Trophoblast cell (in vitro differentiated cells and primary cell): ENCODE data around the gene TUG1.
A peak's percentile ranks its signal among the peaks of the same experiment; 100 is the strongest.

Experiments used
- DNase-seq, 2 donors: peaks; one replicate each; pipeline ENCODE4 v3.0.0-alpha.2; 2016
- H2AFZ ChIP-seq: 2 replicates; pipeline ENCODE4 v1.6.1; 2013; ENCODE audit warnings: low read length, moderate library complexity, mild to moderate bottlenecking; ENCODE audit not compliant: insufficient read depth, poor library complexity
- H2AK5ac ChIP-seq: 2 replicates; pipeline ENCODE4 v1.6.1; 2013; ENCODE audit warnings: mild to moderate bottlenecking, low read length
- H2BK120ac ChIP-seq: 2 replicates; pipeline ENCODE4 v1.6.1; 2013; ENCODE audit warnings: low read length, mild to moderate bottlenecking, moderate library complexity; ENCODE audit not compliant: insufficient read depth, poor library complexity
- H2BK12ac ChIP-seq: 2 replicates; pipeline ENCODE4 v1.6.1; 2013; ENCODE audit warnings: mild to moderate bottlenecking, low read length, moderate library complexity
- H2BK5ac ChIP-seq: 2 replicates; pipeline ENCODE4 v1.6.1; 2013; ENCODE audit warnings: low read length, low read depth, moderate library complexity, mild to moderate bottlenecking; ENCODE audit not compliant: poor library complexity
- H3K14ac ChIP-seq: 2 replicates; pipeline ENCODE4 v1.6.1; 2013; ENCODE audit warnings: mild to moderate bottlenecking, low read length
- H3K18ac ChIP-seq: 2 replicates; pipeline ENCODE4 v1.6.1; 2013; ENCODE audit warnings: mild to moderate bottlenecking, low read length
- H3K23ac ChIP-seq: 2 replicates; pipeline ENCODE4 v1.6.1; 2013; ENCODE audit warnings: low read length
- H3K27ac ChIP-seq: 2 replicates; pipeline ENCODE4 v1.5.1; 2013; ENCODE audit warnings: low read depth, mild to moderate bottlenecking, inconsistent platforms, low read length, moderate library complexity
- H3K27me3 ChIP-seq: 2 replicates; pipeline ENCODE4 v1.6.1; 2013; ENCODE audit warnings: inconsistent platforms, mild to moderate bottlenecking, low read length, moderate library complexity; ENCODE audit not compliant: insufficient read depth
- H3K36me3 ChIP-seq, 2 experiments: 1 replicate in 1 of 2; 2 replicates in 1 of 2; pipeline ENCODE4 v1.6.1; 2013; ENCODE audit warnings: low read length in 2 of 2, mild to moderate bottlenecking in 2 of 2, moderate library complexity in 1 of 2; ENCODE audit not compliant: insufficient read depth in 2 of 2, control insufficient read depth in 1 of 2
- H3K4ac ChIP-seq: 2 replicates; pipeline ENCODE4 v1.6.1; 2013; ENCODE audit warnings: low read depth, mild to moderate bottlenecking, low read length, moderate library complexity
- H3K4me1 ChIP-seq, 2 experiments: 1 replicate in 1 of 2; 2 replicates in 1 of 2; pipeline ENCODE4 v1.6.1; 2013; ENCODE audit warnings: low read length in 2 of 2, mild to moderate bottlenecking in 2 of 2, moderate library complexity in 1 of 2; ENCODE audit not compliant: insufficient read depth in 2 of 2, control insufficient read depth in 1 of 2
- H3K4me2 ChIP-seq: 2 replicates; pipeline ENCODE4 v1.6.1; 2013; ENCODE audit warnings: inconsistent platforms, mild to moderate bottlenecking, low read length, moderate library complexity
- H3K4me3 ChIP-seq: 2 replicates; pipeline ENCODE4 v1.5.1; 2013; ENCODE audit warnings: mild to moderate bottlenecking, low read depth, low read length, inconsistent platforms
- H3K79me1 ChIP-seq: one replicate; pipeline ENCODE4 v1.6.1; 2013; ENCODE audit warnings: low read length
- H3K79me2 ChIP-seq: 2 replicates; pipeline ENCODE4 v1.6.1; 2013; ENCODE audit warnings: low read length, mild to moderate bottlenecking; ENCODE audit not compliant: control insufficient read depth, insufficient read depth, poor library complexity
- H3K9ac ChIP-seq: 2 replicates; pipeline ENCODE4 v1.6.1; 2013; ENCODE audit warnings: mild to moderate bottlenecking, low read length
- H3K9me3 ChIP-seq: 2 replicates; pipeline ENCODE4 v1.6.1; 2013; ENCODE audit warnings: low read depth, mild to moderate bottlenecking, control low read depth, inconsistent platforms, low read length; ENCODE audit not compliant: insufficient read depth
- H4K12ac ChIP-seq: 2 replicates; pipeline ENCODE4 v1.6.1; 2013; ENCODE audit warnings: low read depth, mild to moderate bottlenecking, low read length, moderate library complexity
- H4K8ac ChIP-seq: 2 replicates; pipeline ENCODE4 v1.6.1; 2013; ENCODE audit warnings: low read depth, mild to moderate bottlenecking, low read length, moderate library complexity
- H4K91ac ChIP-seq: one replicate; pipeline ENCODE4 v1.6.1; 2013; ENCODE audit warnings: low read depth, mild to moderate bottlenecking, low read length, moderate library complexity
- WGBS: extraction: QIAGEN DNeasy Blood & Tissue Kit; methylation state at CpG from one replicate; pipeline ENCODE4 v1.1.7; 2013; ENCODE audit warnings: missing lambda C conversion rate; ENCODE audit not compliant: insufficient read length, insufficient coverage; ENCODE audit errors: extremely low coverage; 5-methylcytosine and 5-hydroxymethylcytosine counted together

TUG1 gene

DNA sequence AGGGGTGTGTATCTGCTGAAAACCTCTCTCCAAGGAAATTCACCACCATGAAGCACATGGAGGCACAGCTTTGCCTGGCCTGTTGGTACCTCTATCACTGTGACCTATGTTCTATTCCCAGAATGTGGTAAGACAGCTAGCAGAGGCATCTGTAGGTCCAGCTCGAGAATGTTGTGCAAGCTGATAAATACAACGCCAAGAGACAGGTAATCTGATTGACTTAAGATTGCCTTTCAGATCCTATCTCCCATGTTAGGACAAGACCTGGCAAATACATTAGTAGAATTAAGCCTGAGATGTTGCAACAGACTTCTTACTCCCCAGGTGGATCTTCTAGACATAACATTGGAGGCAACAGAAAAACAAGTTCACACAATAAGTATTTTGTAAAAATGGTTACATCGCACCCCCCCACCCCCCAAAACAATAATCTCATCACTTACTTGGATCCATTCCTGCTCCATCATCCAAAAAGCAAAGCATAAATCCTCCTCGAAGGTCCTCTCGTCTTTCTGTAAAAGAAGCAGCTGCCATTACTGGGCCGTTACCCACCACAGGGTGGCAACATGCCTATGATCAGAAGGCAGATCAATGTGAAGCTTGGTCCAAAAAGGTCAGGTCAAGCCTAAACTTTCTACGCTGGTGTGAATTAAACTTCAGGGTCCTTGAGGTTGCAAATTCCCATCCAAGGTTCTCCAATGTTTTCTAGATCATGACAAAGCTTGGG is 19.0 kb upstream of the TUG1 start:
- Histone ChIP-seq H4K91ac (no peak overlapping the region), H2BK12ac (no peak overlapping the region), H3K4ac (no peak overlapping the region), H2AFZ (no peak overlapping the region), H3K4me2 (no peak overlapping the region), H3K27ac (no peak overlapping the region), H2AK5ac (no peak overlapping the region), H4K8ac (no peak overlapping the region), H2BK120ac (no peak overlapping the region), H3K79me1 (no peaks in the 10 kb centered on the region), H3K27me3 (no peaks in the 10 kb centered on the region), H4K12ac (no peak overlapping the region), H3K23ac (no peak overlapping the region), H3K14ac (no peak overlapping the region), H2BK5ac (no peak overlapping the region), H3K36me3 (peaks cover 22 to 62% of the 10 kb centered on the region in 2 experiments), H3K9ac (no peak overlapping the region), H3K4me3 (no peak overlapping the region), H3K9me3 (no peaks in the 10 kb centered on the region), H3K79me2 (no peaks in the 10 kb centered on the region), H3K18ac (no peak overlapping the region), H3K4me1 (peaks cover 0 to 10% of the 10 kb centered on the region in 2 experiments)
- DNase-seq = peak; percentile 85 to 97
- WGBS = no CpG with 5 or more reads among the region's 7 CpGs

DNA sequence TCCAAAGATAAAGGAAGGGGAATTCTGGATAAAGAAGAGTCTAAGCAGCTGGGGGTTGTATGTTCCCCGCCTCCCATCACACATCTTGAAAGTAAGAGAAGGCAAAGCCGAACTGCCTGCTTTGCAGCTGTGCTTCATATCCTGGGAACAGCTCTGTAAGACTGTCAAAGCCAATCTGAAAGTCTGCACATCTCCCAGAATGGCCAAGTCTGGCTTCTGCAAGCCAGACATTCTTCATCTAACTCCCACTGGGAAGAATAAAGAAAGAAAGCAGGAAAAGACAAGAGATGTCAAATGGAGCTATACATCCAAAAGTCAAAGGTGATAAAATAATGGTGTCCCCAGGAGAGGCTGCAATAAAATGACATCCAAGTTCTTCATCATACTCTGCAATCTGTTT is 15.9 kb upstream of the TUG1 start:
- no peak overlapping the region for H3K14ac ChIP-seq
- H3K4ac ChIP-seq = no peak overlapping the region
- no peaks in the 10 kb centered on the region for H3K9me3 ChIP-seq
- H3K9ac ChIP-seq = no peak overlapping the region
- no peak overlapping the region for H3K18ac ChIP-seq
- no peaks in the 10 kb centered on the region for H3K27me3 ChIP-seq
- no CpG with 5 or more reads among the region's 2 CpGs for WGBS
- H3K79me2 ChIP-seq = no peaks in the 10 kb centered on the region
- H3K4me2 ChIP-seq = no peak overlapping the region
- H2AK5ac ChIP-seq = no peak overlapping the region
- H3K4me3 ChIP-seq = no peak overlapping the region
- H3K4me1 ChIP-seq = peaks cover 0 to 5% of the 10 kb centered on the region in 2 experiments
- DNase-seq = no peak
- no peak overlapping the region for H4K8ac ChIP-seq
- H3K36me3 ChIP-seq = peaks cover 14 to 43% of the 10 kb centered on the region in 2 experiments
- no peak overlapping the region for H4K12ac ChIP-seq
- no peak overlapping the region for H2BK120ac ChIP-seq
- H3K23ac ChIP-seq = no peak overlapping the region
- H3K27ac ChIP-seq = no peak overlapping the region
- H2BK5ac ChIP-seq = no peak overlapping the region
- no peak overlapping the region for H2AFZ ChIP-seq
- no peaks in the 10 kb centered on the region for H3K79me1 ChIP-seq
- H4K91ac ChIP-seq = no peak overlapping the region
- H2BK12ac ChIP-seq = no peak overlapping the region

DNA sequence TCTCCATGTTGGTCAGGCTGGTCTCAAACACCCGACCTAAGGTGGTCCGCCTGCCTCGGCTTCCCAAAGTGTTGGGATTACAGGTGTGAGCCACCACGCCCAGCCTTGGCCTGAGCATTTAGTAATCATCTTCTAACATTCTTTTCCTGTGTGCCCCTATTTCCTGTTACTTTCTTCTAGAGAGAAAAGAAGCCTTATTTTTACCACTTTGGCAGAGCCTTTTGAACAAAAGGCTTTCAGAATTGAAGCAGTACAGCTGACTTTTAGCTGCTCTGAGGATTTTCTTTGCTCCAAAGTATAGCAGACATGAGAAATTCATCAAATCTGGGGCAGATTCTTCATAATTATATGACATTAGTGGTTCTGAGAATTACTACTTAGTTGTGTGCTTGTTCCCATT is 13.9 kb upstream of the TUG1 start:
- DNase-seq = no peak

DNA sequence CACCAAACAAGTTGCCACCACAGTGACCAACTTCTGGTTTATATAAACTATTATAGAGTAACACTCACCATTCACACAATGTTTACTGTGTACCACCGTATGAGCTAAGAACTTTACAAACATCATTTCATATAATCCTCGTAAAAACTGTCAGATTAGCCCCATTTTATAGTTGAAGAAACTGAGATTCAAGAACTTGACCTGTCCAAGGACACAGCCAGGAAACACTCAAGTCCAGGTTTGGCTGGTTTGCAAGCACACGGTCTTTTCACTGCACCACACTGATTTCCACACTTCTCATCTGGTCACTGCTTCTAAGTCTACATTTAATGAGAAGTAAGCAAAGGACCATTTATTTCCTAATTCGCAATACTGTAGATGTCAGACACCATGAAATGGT is 4.2 kb upstream of the TUG1 start:
- H3K23ac ChIP-seq = no peak overlapping the region
- no CpG with 5 or more reads among the region's 4 CpGs for WGBS

More for the DNA sequence above, 13.9 kb upstream of the TUG1 start:
- Histone ChIP-seq H4K8ac (no peak overlapping the region), H3K4me2 (no peak overlapping the region), H2AFZ (no peak overlapping the region), H2BK5ac (no peak overlapping the region), H4K91ac (no peak overlapping the region), H3K9ac (no peak overlapping the region), H3K4ac (no peak overlapping the region), H3K9me3 (no peaks in the 10 kb centered on the region), H3K27me3 (no peaks in the 10 kb centered on the region), H4K12ac (no peak overlapping the region), H3K79me2 (no peaks in the 10 kb centered on the region), H2AK5ac (no peak overlapping the region), H3K23ac (no peak overlapping the region), H2BK12ac (no peak overlapping the region), H3K27ac (no peak overlapping the region), H3K36me3 (peaks cover 12 to 28% of the 10 kb centered on the region in 2 experiments), H3K79me1 (no peaks in the 10 kb centered on the region), H3K14ac (no peak overlapping the region), H3K4me1 (no peaks in the 10 kb centered on the region), H3K18ac (no peak overlapping the region), H3K4me3 (no peak overlapping the region), H2BK120ac (no peak overlapping the region)
- WGBS = no CpG with 5 or more reads among the region's 4 CpGs

More for the DNA sequence above, 4.2 kb upstream of the TUG1 start:
- no peak overlapping the region for H4K91ac ChIP-seq
- no peak overlapping the region for H4K8ac ChIP-seq
- H2BK120ac ChIP-seq = no peak overlapping the region
- H3K9ac ChIP-seq = no peak overlapping the region
- peaks cover 12% of the 10 kb centered on the region for H3K79me2 ChIP-seq
- H4K12ac ChIP-seq = no peak overlapping the region
- no peaks in the 10 kb centered on the region for H3K4me1 ChIP-seq
- no peak overlapping the region for H3K18ac ChIP-seq
- H3K4ac ChIP-seq = no peak overlapping the region
- no peak overlapping the region for H3K14ac ChIP-seq
- H2BK5ac ChIP-seq = no peak overlapping the region
- no peak overlapping the region for H3K4me2 ChIP-seq
- H2BK12ac ChIP-seq = no peak overlapping the region
- no peak overlapping the region for H2AK5ac ChIP-seq
- no peak overlapping the region for H2AFZ ChIP-seq
- no peak overlapping the region for H3K4me3 ChIP-seq
- peaks cover 13% of the 10 kb centered on the region for H3K79me1 ChIP-seq
- DNase-seq = no peak
- H3K27me3 ChIP-seq = no peaks in the 10 kb centered on the region
- no peak overlapping the region for H3K27ac ChIP-seq
- H3K9me3 ChIP-seq = no peaks in the 10 kb centered on the region
- H3K36me3 ChIP-seq = peaks cover 2 to 7% of the 10 kb centered on the region in 2 experiments
